A673 (cell line): Measurements from ENCODE around the gene PRR35. TPM values are rescaled to one million over a fixed set of nuclear protein-coding genes. Genes with fewer than 3 reads are reported as not detected.
"Not testable (repeated sequence)": the region's sequence is repeated elsewhere in the genome, so short reads cannot be mapped to it uniquely, and the experiment has no call there.

ENCODE experiments used
- BruUV-seq: library from RNA; stranded (reverse); fragments of 400-500 nt; replicated peaks from 2 replicates; lab custom pipeline; 2021; lab: Mats Ljungman, UMichigan
- CTCF ChIA-PET: fragments of 300-600 bp; sonication (Branson Sonifier 250); formaldehyde crosslinking; loops from one replicate; lab custom pipeline; 2022; ENCODE audit warnings: antibody characterized with exemption; lab: Charles Lee
- POLR2A ChIA-PET: fragments of 300-600 bp; sonication (Branson Sonifier 250); formaldehyde crosslinking; loops from one replicate; lab custom pipeline; 2022; ENCODE audit warnings: antibody characterized with exemption; ENCODE audit not compliant: low non-redundant PET; lab: Charles Lee
- DNase-seq: peaks from one replicate; pipeline ENCODE4 v3.0.0-alpha.2; 2015; ENCODE audit warnings: low spot score
- H3K27ac ChIP-seq: fragments of 200-600 bp; sonication (generic); 2 replicates; pipeline ENCODE4 v1.5.1; 2016; ENCODE audit warnings: mixed run types, low read depth, mild to moderate bottlenecking, mixed read lengths, antibody characterized with exemption, low read length; ENCODE audit not compliant: poor library complexity, severe bottlenecking
- H3K27me3 ChIP-seq: fragments of 200-600 bp; sonication (generic); replicated peaks from 2 replicates; pipeline ENCODE4 v1.6.1; 2017; ENCODE audit warnings: mixed run types, low read depth, mild to moderate bottlenecking, mixed read lengths, antibody characterized with exemption, low read length; ENCODE audit not compliant: insufficient read depth, poor library complexity
- H3K36me3 ChIP-seq: fragments of 200-600 bp; sonication (generic); 2 replicates; pipeline ENCODE4 v1.6.1; 2016; ENCODE audit warnings: mixed run types, mild to moderate bottlenecking, mixed read lengths, antibody characterized with exemption, low read length; ENCODE audit not compliant: insufficient read depth, poor library complexity, severe bottlenecking
- H3K4me1 ChIP-seq: fragments of 200-600 bp; sonication (generic); 2 replicates; pipeline ENCODE4 v1.6.1; 2017; ENCODE audit warnings: mixed run types, mild to moderate bottlenecking, mixed read lengths, antibody characterized with exemption, low read length; ENCODE audit not compliant: insufficient read depth, poor library complexity, severe bottlenecking
- H3K4me3 ChIP-seq: fragments of 200-600 bp; sonication (generic); 2 replicates; pipeline ENCODE4 v1.5.1; 2016; ENCODE audit warnings: low read depth, mixed run types, mild to moderate bottlenecking, mixed read lengths, low read length; ENCODE audit not compliant: poor library complexity, severe bottlenecking
- H3K9me3 ChIP-seq: fragments of 200-600 bp; sonication (generic); 2 replicates; pipeline ENCODE4 v1.6.1; 2016; ENCODE audit warnings: mixed run types, low read depth, mild to moderate bottlenecking, mixed read lengths, antibody characterized with exemption, low read length; ENCODE audit not compliant: poor library complexity, severe bottlenecking
- EZH2 ChIP-seq: fragments of 200-600 bp; sonication (generic); IDR thresholded peaks from 2 replicates; pipeline ENCODE4 v1.6.1; 2017; ENCODE audit warnings: borderline replicate concordance, low read depth, mild to moderate bottlenecking, mixed read lengths, antibody characterized with exemption, low read length; ENCODE audit not compliant: poor library complexity, severe bottlenecking
- intact Hi-C: fragments of 100-400 bp; cut with micrococcal nuclease; formaldehyde crosslinking; loops from one replicate; pipeline ENCODE4 v1.10.0; 2022; ENCODE audit not compliant: unreplicated experiment
- total RNA-seq: library from RNA; stranded (reverse); gene quantifications from 2 replicates; pipeline ENCODE4 v1.2.3, GENCODE V29; 2021
- TF ChIP-seq, protein P1 (sequence below): fragments of 300-800, 200-600 bp; sonication (generic); conservative IDR thresholded peaks from 2 replicates; pipeline ENCODE4 v1.5.1; 2017; ENCODE audit warnings: low read depth, mild to moderate bottlenecking, antibody characterized with exemption, low read length, moderate library complexity, mixed read lengths

Gene PRR35
- total RNA-seq, 1 experiment from 2014 or later: not detected

DNA sequence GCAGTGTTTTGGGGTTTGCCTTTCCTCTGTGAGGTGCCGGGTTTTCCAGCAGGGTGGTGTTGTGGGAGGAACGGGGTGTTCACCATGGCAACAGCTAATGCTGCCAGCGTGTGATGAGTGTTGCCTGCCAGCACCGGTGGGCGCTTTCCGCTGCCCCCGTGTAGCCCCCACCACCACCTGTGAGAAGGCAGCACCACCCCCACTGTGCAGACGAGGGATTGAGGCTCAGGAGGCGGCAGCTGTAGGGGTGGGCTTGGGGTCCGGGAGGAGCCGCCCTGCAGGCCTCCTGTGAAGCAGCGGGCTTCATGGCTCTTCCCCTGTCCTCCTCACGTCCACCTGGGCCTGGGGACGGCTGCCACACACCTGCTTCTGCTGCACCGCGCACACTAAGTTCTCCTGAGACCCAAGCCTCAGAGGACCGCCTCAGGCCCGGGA, 34.9 kb downstream of the PRR35 start:
- Histone ChIP-seq H3K36me3 (peaks cover 5% of the 10 kb centered on the region), H3K4me3 (no peak overlapping the region), H3K4me1 (peaks cover 8% of the 10 kb centered on the region), H3K27me3 (no peaks in the 10 kb centered on the region), H3K27ac (no peak overlapping the region), H3K9me3 (no peaks in the 10 kb centered on the region)
- no peak for TF ChIP-seq EZH2
- TF ChIP-seq, protein P1, sequence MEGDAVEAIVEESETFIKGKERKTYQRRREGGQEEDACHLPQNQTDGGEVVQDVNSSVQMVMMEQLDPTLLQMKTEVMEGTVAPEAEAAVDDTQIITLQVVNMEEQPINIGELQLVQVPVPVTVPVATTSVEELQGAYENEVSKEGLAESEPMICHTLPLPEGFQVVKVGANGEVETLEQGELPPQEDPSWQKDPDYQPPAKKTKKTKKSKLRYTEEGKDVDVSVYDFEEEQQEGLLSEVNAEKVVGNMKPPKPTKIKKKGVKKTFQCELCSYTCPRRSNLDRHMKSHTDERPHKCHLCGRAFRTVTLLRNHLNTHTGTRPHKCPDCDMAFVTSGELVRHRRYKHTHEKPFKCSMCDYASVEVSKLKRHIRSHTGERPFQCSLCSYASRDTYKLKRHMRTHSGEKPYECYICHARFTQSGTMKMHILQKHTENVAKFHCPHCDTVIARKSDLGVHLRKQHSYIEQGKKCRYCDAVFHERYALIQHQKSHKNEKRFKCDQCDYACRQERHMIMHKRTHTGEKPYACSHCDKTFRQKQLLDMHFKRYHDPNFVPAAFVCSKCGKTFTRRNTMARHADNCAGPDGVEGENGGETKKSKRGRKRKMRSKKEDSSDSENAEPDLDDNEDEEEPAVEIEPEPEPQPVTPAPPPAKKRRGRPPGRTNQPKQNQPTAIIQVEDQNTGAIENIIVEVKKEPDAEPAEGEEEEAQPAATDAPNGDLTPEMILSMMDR: no peak
- no TSS peak for BruUV-seq
- CTCF ChIA-PET: interaction anchor here (0.7 kb wide), 1 partner anchor 233 kb away, joined by 3 read pairs; no protein-coding TSS in a partner anchor
- POLR2A ChIA-PET: no interaction called here
- DNase-seq: no peak
- intact Hi-C loops: no loop called here

DNA sequence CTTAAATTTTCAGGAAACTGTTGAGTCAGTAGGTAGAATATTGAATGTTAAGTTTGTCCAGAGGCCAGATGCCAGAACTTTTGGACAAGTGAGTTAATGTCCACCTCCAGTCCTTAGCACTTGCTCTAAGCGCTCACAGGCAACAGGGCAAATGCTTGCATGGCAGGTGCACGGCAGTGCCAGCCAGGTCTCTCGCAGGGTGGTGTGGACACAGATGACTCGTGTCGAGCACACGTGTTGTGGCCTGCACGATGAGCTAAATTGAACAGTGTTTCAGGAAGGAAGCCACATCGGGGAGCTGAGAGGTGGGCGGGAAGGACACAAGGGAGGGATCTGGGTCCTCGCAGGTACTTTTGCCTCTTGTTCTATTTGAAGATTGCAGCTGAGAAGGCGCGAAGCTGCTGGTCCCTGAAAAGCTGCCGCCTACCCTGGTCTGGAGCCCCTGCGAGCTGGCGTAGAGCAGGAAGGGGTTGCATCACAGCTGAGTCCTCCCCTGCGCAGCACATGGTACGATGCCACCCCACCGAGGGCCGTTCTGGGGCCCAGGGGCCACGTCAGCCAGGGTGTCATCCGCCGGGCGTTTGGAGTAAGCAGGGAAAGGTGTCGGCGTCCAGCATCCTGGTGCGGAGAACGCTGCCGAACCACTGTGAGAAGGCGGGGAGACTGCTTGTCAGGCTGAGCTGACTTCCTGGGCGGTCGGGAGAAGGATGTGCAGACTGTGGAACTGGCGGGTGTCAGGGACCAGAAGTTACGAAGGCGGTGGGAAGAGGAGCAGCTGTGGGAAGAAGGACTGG, 35.9 kb downstream of the PRR35 start:
- peaks cover 5% of the 10 kb centered on the region for H3K36me3 ChIP-seq
- H3K9me3 ChIP-seq: no peaks in the 10 kb centered on the region
- no peak overlapping the region for H3K4me3 ChIP-seq
- H3K27me3 ChIP-seq: no peaks in the 10 kb centered on the region
- ChIA-PET CTCF (interaction anchor here (0.7 kb wide), 1 partner anchor 234 kb away, joined by 3 read pairs; no protein-coding TSS in a partner anchor), POLR2A (no interaction called here)
- BruUV-seq: no TSS peak
- intact Hi-C loops: no loop called here
- TF ChIP-seq EZH2: no peak
- TF ChIP-seq, protein P1: no peak
- no peak for DNase-seq
- peaks cover 2% of the 10 kb centered on the region for H3K4me1 ChIP-seq
- no peak overlapping the region for H3K27ac ChIP-seq

DNA sequence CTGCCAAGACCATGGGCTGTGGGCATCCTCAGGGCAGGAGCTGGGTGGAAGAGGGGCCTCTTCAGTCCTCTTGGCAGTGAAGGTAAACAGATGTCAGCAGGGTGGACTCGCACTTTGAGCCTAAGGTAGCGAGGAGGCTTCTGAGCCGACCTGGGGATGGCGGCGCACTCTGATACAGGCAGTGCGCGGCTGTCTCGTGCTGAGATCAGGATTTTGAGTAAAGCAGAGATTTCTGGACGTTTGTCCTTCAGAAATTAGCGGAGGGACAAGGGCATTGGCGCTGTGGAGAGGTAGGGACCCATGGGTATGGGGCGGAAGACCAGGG, 36.5 kb downstream of the PRR35 start:
- no peak for DNase-seq
- Histone ChIP-seq H3K4me3 (no peak overlapping the region), H3K9me3 (no peaks in the 10 kb centered on the region), H3K4me1 (no peaks in the 10 kb centered on the region), H3K27ac (no peak overlapping the region), H3K27me3 (no peaks in the 10 kb centered on the region), H3K36me3 (peaks cover 5% of the 10 kb centered on the region)
- no TSS peak for BruUV-seq
- intact Hi-C loops: no loop called here
- TF ChIP-seq, protein P1: no peak
- no peak for TF ChIP-seq EZH2
- CTCF ChIA-PET: no interaction called here
- POLR2A ChIA-PET: no interaction called here

DNA sequence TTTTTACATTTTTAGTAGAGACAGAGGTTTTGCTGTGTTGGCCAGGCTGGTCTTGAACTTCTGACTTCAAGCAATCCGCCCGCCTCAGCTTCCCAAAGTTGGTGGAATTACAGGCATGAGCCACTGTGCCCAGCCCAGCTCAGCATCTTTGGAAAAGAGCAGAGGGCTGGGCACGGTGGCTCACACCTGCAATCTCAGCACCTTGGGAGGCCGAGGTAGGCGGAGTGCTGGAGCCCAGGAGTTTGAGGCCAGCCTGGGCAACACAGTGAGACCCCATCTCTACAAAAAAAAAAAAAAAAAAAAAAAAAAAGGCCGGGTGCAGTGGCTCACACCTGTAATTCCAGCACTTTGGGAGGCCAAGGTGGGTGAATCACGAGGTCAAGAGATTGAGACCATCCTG, 37.5 kb downstream of the PRR35 start:
- H3K27me3 ChIP-seq, POLR2A ChIA-PET: not testable (repeated sequence)

More for the DNA sequence above, 37.5 kb downstream of the PRR35 start:
- H3K4me3 ChIP-seq, H3K9me3 ChIP-seq, H3K4me1 ChIP-seq, intact Hi-C loops, H3K27ac ChIP-seq, BruUV-seq, DNase-seq, H3K36me3 ChIP-seq: not testable (repeated sequence)
- CTCF ChIA-PET: interaction anchor here (0.7 kb wide), 1 partner anchor 9 kb away, joined by 5 read pairs; no protein-coding TSS in a partner anchor
